ENCODE data around the gene CCDC7.
"Not testable (repeated sequence)": the region's sequence is repeated elsewhere in the genome, so short reads cannot be mapped to it uniquely, and the experiment has no call there.

Gene CCDC7

GRCh38 chr10:32687546-32687945 is 241.6 kb downstream of the CCDC7 start:
- Histone ChIP-seq H3K18ac (ENCODE audit: low read length) (no peak overlapping the region), H3K4me1 (ENCODE audit: control insufficient read depth in 2 of 2, insufficient read depth in 1 of 2, low read depth in 1 of 2, low read length in 2 of 2) (peaks cover 0 to 1% of the 10 kb centered on the region in 2 donors), H3K4me3 (ENCODE audit: low read length in 2 of 2) (no peak overlapping the region), H3K4ac (ENCODE audit: low read length) (no peak overlapping the region), H3K36me3 (replicated peaks in 1 of 2; ENCODE audit: control insufficient read depth in 2 of 2, insufficient read depth in 2 of 2, low read length in 2 of 2) (no peaks in the 10 kb centered on the region), H3K79me1 (ENCODE audit: low read depth, low read length) (no peaks in the 10 kb centered on the region), H4K8ac (ENCODE audit: low read depth, low read length) (no peak overlapping the region), H3K27ac (replicated peaks; ENCODE audit: low read length) (no peak overlapping the region), H3K9me3 (replicated peaks in 1 of 2; ENCODE audit: control insufficient read depth in 2 of 2, insufficient read depth in 1 of 2, low read depth in 1 of 2, low read length in 2 of 2) (no peaks in the 10 kb centered on the region), H2BK120ac (ENCODE audit: low read depth, low read length) (no peak overlapping the region), H3K23ac (ENCODE audit: low read depth, low read length, poor library complexity) (no peak overlapping the region), H3K14ac (ENCODE audit: low read length) (no peak overlapping the region), H2BK12ac (ENCODE audit: low read length) (no peak overlapping the region), H3K4me2 (ENCODE audit: insufficient read depth, low read length, poor library complexity, severe bottlenecking) (no peak overlapping the region), H2AK5ac (ENCODE audit: low read depth, low read length) (no peak overlapping the region), H3K9ac (ENCODE audit: low read depth, low read length, poor library complexity) (no peak overlapping the region), H4K91ac (ENCODE audit: low read depth, low read length, poor library complexity) (no peak overlapping the region), H2BK15ac (ENCODE audit: low read length) (no peak overlapping the region), H2BK5ac (ENCODE audit: low read length) (no peak overlapping the region), H3K27me3 (ENCODE audit: control insufficient read depth in 3 of 3, insufficient read depth in 3 of 3, low read depth in 1 of 3, low read length in 3 of 3) (no peaks in the 10 kb centered on the region), H2AFZ (ENCODE audit: low read length) (no peak overlapping the region)
- no peak for DNase-seq (ENCODE audit: low spot score)
- WGBS, 2 donors (ENCODE audit: extremely low coverage in 2 of 2, insufficient read length in 2 of 2, insufficient replicate concordance in 1 of 2): no CpG with 5 or more reads among the region's 2 CpGs

DNA sequence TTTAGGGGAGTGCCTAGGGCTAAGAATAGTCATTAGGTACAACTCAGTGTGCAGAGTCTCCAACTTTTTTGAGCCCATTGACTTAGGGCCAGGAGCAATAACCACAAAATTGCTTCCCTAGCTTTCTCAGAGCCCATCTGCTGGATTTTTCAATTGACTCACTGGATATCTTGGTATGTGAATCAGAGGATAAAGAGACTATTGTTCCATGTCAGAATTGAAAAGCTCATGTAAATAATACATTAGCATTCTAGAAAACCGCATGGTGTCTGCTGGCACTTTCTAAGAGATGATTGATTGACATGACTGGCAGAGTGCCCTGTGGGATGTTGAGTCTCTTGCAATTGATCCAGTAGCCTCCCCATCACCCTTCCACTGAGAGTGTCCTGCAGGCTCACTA is 246.2 kb downstream of the CCDC7 start:
- H3K79me1 ChIP-seq (ENCODE audit: low read depth, low read length): no peaks in the 10 kb centered on the region
- H3K9me3 ChIP-seq (replicated peaks in 1 of 2; ENCODE audit: control insufficient read depth in 2 of 2, insufficient read depth in 1 of 2, low read depth in 1 of 2, low read length in 2 of 2): peaks cover under 1 to 2% of the 10 kb centered on the region in 2 donors
- no peak overlapping the region for H3K23ac ChIP-seq (ENCODE audit: low read depth, low read length, poor library complexity)
- H4K8ac ChIP-seq (ENCODE audit: low read depth, low read length): no peak overlapping the region
- DNase-seq (ENCODE audit: low spot score): no peak
- H3K14ac ChIP-seq (ENCODE audit: low read length): no peak overlapping the region
- H2AFZ ChIP-seq (ENCODE audit: low read length): no peak overlapping the region
- H3K4me2 ChIP-seq (ENCODE audit: insufficient read depth, low read length, poor library complexity, severe bottlenecking): no peak overlapping the region
- no peak overlapping the region for H2BK15ac ChIP-seq (ENCODE audit: low read length)
- no CpG with 5 or more reads among the region's 1 CpG for WGBS, 2 donors (ENCODE audit: extremely low coverage in 2 of 2, insufficient read length in 2 of 2, insufficient replicate concordance in 1 of 2)
- H3K4ac ChIP-seq (ENCODE audit: low read length): no peak overlapping the region
- no peak overlapping the region for H3K18ac ChIP-seq (ENCODE audit: low read length)
- H2BK5ac ChIP-seq (ENCODE audit: low read length): no peak overlapping the region
- no peaks in the 10 kb centered on the region for H3K27me3 ChIP-seq (ENCODE audit: control insufficient read depth in 3 of 3, insufficient read depth in 3 of 3, low read depth in 1 of 3, low read length in 3 of 3)
- H3K27ac ChIP-seq (replicated peaks; ENCODE audit: low read length): no peak overlapping the region
- no peak overlapping the region for H2AK5ac ChIP-seq (ENCODE audit: low read depth, low read length)
- no peak overlapping the region for H2BK120ac ChIP-seq (ENCODE audit: low read depth, low read length)
- H2BK12ac ChIP-seq (ENCODE audit: low read length): no peak overlapping the region
- H3K36me3 ChIP-seq (replicated peaks in 1 of 2; ENCODE audit: control insufficient read depth in 2 of 2, insufficient read depth in 2 of 2, low read length in 2 of 2): no peaks in the 10 kb centered on the region
- H3K9ac ChIP-seq (ENCODE audit: low read depth, low read length, poor library complexity): no peak overlapping the region
- no peak overlapping the region for H4K91ac ChIP-seq (ENCODE audit: low read depth, low read length, poor library complexity)
- peaks cover 0 to 1% of the 10 kb centered on the region in 2 donors for H3K4me1 ChIP-seq (ENCODE audit: control insufficient read depth in 2 of 2, insufficient read depth in 1 of 2, low read depth in 1 of 2, low read length in 2 of 2)
- H3K4me3 ChIP-seq (ENCODE audit: low read length in 2 of 2): no peak overlapping the region

GRCh38 chr10:32693441-32693979 is 247.6 kb downstream of the CCDC7 start:
- Histone ChIP-seq H3K9me3 (replicated peaks in 1 of 2; ENCODE audit: control insufficient read depth in 2 of 2, insufficient read depth in 1 of 2, low read depth in 1 of 2, low read length in 2 of 2) (peaks cover 3 to 5% of the 10 kb centered on the region in 2 donors), H3K18ac (ENCODE audit: low read length) (no peak overlapping the region), H3K4me2 (ENCODE audit: insufficient read depth, low read length, poor library complexity, severe bottlenecking) (no peak overlapping the region), H2AFZ (ENCODE audit: low read length) (no peak overlapping the region), H4K8ac (ENCODE audit: low read depth, low read length) (no peak overlapping the region), H3K4ac (ENCODE audit: low read length) (no peak overlapping the region), H3K9ac (ENCODE audit: low read depth, low read length, poor library complexity) (no peak overlapping the region), H3K14ac (ENCODE audit: low read length) (no peak overlapping the region), H3K36me3 (replicated peaks in 1 of 2; ENCODE audit: control insufficient read depth in 2 of 2, insufficient read depth in 2 of 2, low read length in 2 of 2) (no peaks in the 10 kb centered on the region), H3K79me1 (ENCODE audit: low read depth, low read length) (no peaks in the 10 kb centered on the region), H2BK12ac (ENCODE audit: low read length) (no peak overlapping the region), H3K23ac (ENCODE audit: low read depth, low read length, poor library complexity) (no peak overlapping the region), H4K91ac (ENCODE audit: low read depth, low read length, poor library complexity) (no peak overlapping the region), H3K4me3 (ENCODE audit: low read length in 2 of 2) (no peak overlapping the region), H2BK15ac (ENCODE audit: low read length) (no peak overlapping the region), H3K27ac (replicated peaks; ENCODE audit: low read length) (no peak overlapping the region), H2BK5ac (ENCODE audit: low read length) (no peak overlapping the region), H2AK5ac (ENCODE audit: low read depth, low read length) (no peak overlapping the region), H3K4me1 (ENCODE audit: control insufficient read depth in 2 of 2, insufficient read depth in 1 of 2, low read depth in 1 of 2, low read length in 2 of 2) (peaks cover 0 to 1% of the 10 kb centered on the region in 2 donors), H3K27me3 (ENCODE audit: control insufficient read depth in 3 of 3, insufficient read depth in 3 of 3, low read depth in 1 of 3, low read length in 3 of 3) (no peaks in the 10 kb centered on the region), H2BK120ac (ENCODE audit: low read depth, low read length) (no peak overlapping the region)
- WGBS, 2 donors (ENCODE audit: extremely low coverage in 2 of 2, insufficient read length in 2 of 2, insufficient replicate concordance in 1 of 2): no CpG with 5 or more reads among the region's 4 CpGs
- no peak for DNase-seq (ENCODE audit: low spot score)

GRCh38 chr10:32699683-32700082 is 253.7 kb downstream of the CCDC7 start:
- H3K23ac ChIP-seq (ENCODE audit: low read depth, low read length, poor library complexity); H3K36me3 ChIP-seq (replicated peaks in 1 of 2; ENCODE audit: control insufficient read depth in 2 of 2, insufficient read depth in 2 of 2, low read length in 2 of 2); H2AK5ac ChIP-seq (ENCODE audit: low read depth, low read length); H3K79me1 ChIP-seq (ENCODE audit: low read depth, low read length); H3K4me1 ChIP-seq (ENCODE audit: control insufficient read depth in 2 of 2, insufficient read depth in 1 of 2, low read depth in 1 of 2, low read length in 2 of 2); H2BK120ac ChIP-seq (ENCODE audit: low read depth, low read length); DNase-seq (ENCODE audit: low spot score); H3K4ac ChIP-seq (ENCODE audit: low read length); H2BK5ac ChIP-seq (ENCODE audit: low read length); H3K9me3 ChIP-seq (replicated peaks in 1 of 2; ENCODE audit: control insufficient read depth in 2 of 2, insufficient read depth in 1 of 2, low read depth in 1 of 2, low read length in 2 of 2); H3K18ac ChIP-seq (ENCODE audit: low read length); H2BK15ac ChIP-seq (ENCODE audit: low read length); H3K4me3 ChIP-seq (ENCODE audit: low read length in 2 of 2); H2BK12ac ChIP-seq (ENCODE audit: low read length); H4K8ac ChIP-seq (ENCODE audit: low read depth, low read length); H2AFZ ChIP-seq (ENCODE audit: low read length); H3K27me3 ChIP-seq (ENCODE audit: control insufficient read depth in 3 of 3, insufficient read depth in 3 of 3, low read depth in 1 of 3, low read length in 3 of 3); H3K9ac ChIP-seq (ENCODE audit: low read depth, low read length, poor library complexity); H3K27ac ChIP-seq (replicated peaks; ENCODE audit: low read length); H3K14ac ChIP-seq (ENCODE audit: low read length); H4K91ac ChIP-seq (ENCODE audit: low read depth, low read length, poor library complexity); H3K4me2 ChIP-seq (ENCODE audit: insufficient read depth, low read length, poor library complexity, severe bottlenecking): not testable (repeated sequence)
- WGBS, 2 donors (ENCODE audit: extremely low coverage in 2 of 2, insufficient read length in 2 of 2, insufficient replicate concordance in 1 of 2): no CpG with 5 or more reads among the region's 2 CpGs
